Measurements from ENCODE around the gene STAG1.
"Not testable (repeated sequence)": the region's sequence is repeated elsewhere in the genome, so short reads cannot be mapped to it uniquely, and the experiment has no call there.

The STAG1 gene

GRCh38 chr3:136464502-136464901 lies 287.7 kb downstream of the STAG1 start:
- no peak for FAIRE-seq
- no peak for DNase-seq (ENCODE audit: extremely low spot score, insufficient read length, low read depth)

- DNase-seq (ENCODE audit: extremely low spot score, insufficient read length, low read depth) (no peak), FAIRE-seq (no peak)
These were observed 289.0 kb downstream of the STAG1 start for GRCh38 chr3:136463170-136463569.

GRCh38 chr3:136457793-136458192 lies 294.4 kb downstream of the STAG1 start:
- no peak for DNase-seq (ENCODE audit: extremely low spot score, insufficient read length, low read depth)
- FAIRE-seq: no peak

DNA sequence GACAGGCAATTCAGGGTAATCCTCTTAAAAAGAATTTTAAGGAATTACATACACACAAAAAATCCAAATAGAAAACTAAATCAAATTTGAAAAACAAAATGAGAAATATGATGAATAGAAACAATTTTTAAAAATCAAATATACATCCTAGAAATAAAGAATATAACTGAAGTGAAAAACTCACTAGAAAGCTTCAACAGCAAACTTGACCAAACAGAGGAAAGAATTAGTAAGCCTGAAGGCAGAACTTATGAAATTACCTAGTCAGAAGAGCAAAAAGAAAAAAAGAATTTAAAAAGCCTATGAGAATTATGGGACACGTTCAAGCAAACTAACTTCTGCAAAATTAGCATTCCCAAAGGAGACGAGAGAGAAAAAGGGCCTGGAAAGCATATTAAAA lies 296.0 kb downstream of the STAG1 start:
- FAIRE-seq: no peak

DNA sequence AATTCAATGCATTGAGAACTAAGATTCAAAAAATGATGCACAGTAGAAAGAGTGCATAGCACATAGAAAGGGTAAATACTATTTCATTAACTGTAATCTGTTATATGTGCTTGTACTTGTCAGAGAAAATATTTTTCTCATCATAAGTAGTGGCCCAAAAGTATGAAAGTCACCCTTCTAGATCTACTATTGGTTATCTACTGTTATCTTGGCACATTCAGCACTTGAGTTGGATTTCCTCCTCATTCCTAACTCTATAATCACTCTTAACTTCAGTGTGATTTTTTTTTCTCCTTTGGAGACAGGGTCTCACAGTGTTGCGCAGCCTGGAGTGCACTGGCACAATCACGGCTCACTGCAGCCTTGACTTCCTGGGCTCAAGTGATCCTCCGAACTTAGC lies 307.6 kb downstream of the STAG1 start:
- FAIRE-seq (no peak), DNase-seq (ENCODE audit: extremely low spot score, insufficient read length, low read depth) (no peak)

More for the DNA sequence above, 296.0 kb downstream of the STAG1 start:
- no peak for DNase-seq (ENCODE audit: extremely low spot score, insufficient read length, low read depth)

DNA sequence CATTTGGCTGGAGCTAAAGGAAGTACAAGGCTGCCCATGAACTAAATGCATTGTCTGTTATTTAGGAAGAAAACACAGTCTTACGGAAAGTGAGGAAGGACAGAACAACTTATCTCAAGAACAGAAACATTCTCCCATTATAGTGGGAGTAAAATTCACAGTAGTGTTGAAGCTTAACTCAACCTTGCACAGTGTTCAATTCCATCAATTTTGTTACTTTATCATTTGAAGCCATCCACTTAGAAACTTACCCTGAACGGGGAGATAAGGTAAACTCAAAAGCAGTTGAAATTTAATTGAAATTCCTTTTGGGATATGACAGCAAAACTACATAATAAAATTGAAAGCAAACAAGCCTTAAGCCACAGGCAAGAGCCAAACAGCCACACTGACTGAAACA lies 315.1 kb downstream of the STAG1 start:
- DNase-seq (ENCODE audit: extremely low spot score, insufficient read length, low read depth) (no peak), FAIRE-seq (no peak)

GRCh38 chr3:136434429-136434828 lies 317.7 kb downstream of the STAG1 start:
- FAIRE-seq (no peak), DNase-seq (ENCODE audit: extremely low spot score, insufficient read length, low read depth) (no peak)

DNA sequence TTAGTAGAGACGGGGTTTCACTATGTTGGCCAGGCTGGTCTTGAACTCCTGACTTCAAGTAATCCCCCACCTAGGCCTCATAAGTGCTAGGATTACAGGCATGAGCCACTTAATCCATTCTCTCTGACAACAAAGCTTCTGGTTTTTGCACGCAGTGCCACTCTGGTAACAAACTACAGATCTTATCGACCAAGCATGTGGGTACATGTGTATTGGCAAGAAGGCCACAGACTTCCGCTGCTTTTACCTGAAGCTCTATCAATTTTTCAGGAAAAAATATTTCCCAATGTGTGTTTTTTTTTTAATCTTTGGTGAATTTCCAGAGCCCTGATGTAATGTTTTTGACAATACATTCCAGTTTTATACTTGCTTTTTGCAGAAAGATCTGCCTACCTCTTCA lies 319.5 kb downstream of the STAG1 start:
- DNase-seq (ENCODE audit: extremely low spot score, insufficient read length, low read depth): no peak
- FAIRE-seq: no peak

GRCh38 chr3:136428167-136428566 lies 324.0 kb downstream of the STAG1 start:
- FAIRE-seq (no peak), DNase-seq (ENCODE audit: extremely low spot score, insufficient read length, low read depth) (no peak)

DNA sequence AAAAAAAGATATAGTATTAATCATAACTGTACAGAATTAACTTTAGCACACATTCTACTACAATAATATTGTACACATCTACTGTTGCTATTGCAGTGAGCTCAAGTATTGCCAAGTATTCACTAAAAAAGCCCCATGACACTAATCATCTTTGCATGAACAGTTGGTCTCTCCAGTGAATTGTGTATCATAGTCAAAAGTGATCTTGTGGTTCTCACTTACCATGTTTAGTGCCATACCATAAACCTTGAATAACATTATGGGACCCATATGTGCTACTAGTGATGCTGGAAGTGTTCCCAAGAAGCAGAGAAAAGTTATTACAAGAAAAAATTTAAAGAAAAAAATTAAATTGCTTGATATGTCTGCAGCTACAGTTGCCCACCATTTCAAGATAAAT lies 324.9 kb downstream of the STAG1 start:
- FAIRE-seq: no peak
- no peak for DNase-seq (ENCODE audit: extremely low spot score, insufficient read length, low read depth)

DNA sequence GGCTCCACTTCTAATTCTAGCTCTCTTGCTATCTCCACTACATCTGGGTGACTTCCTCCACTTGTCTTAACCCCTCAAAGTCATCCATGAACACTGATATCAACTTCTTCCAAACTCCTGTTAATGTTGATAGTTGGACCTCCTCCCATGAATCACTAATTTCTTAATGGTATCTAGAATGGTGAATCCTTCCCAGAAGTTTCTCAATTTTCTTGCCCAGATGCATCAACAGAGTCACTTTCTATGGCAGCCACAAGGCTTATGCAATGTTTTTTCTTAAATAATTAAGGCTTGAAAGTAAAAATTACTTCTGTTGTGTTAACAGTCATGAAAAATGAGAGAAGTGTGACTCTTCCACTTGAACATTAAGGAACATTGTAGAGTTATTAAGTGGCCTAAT lies 337.7 kb downstream of the STAG1 start:
- FAIRE-seq (no peak), DNase-seq (ENCODE audit: extremely low spot score, insufficient read length, low read depth) (no peak)

DNA sequence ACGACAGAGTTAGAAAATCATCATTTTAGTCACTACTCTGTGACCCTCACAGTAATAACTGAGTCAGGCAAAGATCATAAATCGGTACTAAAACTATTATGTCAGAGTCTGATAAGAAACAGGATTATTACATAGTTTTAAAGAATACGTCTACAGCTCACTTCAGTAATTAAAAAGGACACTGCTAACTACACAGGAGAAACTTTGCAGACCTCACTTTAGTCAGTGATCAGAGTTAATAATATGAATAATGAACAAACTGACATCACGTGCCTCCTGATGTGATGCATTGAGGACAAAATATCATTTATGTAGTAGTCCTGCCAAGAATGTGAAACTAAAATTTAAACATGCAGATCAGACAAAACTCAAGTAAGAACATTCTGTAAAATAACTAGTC lies 339.9 kb downstream of the STAG1 start:
- FAIRE-seq (no peak), DNase-seq (ENCODE audit: extremely low spot score, insufficient read length, low read depth) (no peak)

- no peak for DNase-seq (ENCODE audit: extremely low spot score, insufficient read length, low read depth)
- FAIRE-seq: no peak
These were observed 342.6 kb downstream of the STAG1 start for GRCh38 chr3:136409549-136409948.

DNA sequence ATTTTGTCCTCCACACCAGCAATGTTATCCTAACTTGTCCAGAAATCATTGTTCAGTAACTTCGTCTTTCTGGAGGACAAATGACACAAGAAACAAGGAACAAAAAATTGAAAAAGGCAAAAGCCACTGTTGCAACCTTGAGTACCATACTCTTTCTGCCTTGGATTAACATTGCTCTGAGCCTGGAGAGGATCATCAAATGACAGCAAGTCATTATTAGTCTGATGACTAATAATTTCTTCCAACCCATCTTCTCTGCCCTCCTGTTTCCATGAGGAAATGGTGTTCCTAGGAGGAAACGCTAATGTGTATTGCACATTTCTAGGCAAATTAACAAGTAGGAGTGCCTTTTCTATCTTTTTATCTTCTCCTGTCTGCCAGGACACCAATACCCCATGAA lies 348.1 kb downstream of the STAG1 start:
- DNase-seq (ENCODE audit: extremely low spot score, insufficient read length, low read depth): no peak
- FAIRE-seq: no peak

GRCh38 chr3:136396916-136397315 lies 355.3 kb downstream of the STAG1 start:
- DNase-seq (ENCODE audit: extremely low spot score, insufficient read length, low read depth) (no peak), FAIRE-seq (no peak)

DNA sequence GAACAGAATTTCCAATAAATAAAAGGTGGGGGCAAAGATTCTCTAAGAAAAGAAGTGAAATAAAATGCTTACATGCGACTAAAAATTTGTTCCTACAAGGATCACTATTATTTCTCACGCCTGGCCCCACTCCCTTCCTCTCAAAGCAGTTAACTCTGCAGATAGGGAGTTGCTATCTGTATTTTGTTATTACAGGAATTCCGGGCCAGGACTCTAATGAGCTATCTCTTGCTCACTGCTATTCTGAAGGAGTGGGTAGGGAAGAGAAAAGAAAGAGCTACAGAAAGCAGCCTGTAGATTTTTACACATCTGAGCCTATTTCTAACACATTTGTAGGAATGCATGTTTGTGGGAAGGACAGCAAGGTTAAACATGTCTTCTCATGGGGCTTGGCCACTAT lies 361.6 kb downstream of the STAG1 start:
- FAIRE-seq: no peak

DNA sequence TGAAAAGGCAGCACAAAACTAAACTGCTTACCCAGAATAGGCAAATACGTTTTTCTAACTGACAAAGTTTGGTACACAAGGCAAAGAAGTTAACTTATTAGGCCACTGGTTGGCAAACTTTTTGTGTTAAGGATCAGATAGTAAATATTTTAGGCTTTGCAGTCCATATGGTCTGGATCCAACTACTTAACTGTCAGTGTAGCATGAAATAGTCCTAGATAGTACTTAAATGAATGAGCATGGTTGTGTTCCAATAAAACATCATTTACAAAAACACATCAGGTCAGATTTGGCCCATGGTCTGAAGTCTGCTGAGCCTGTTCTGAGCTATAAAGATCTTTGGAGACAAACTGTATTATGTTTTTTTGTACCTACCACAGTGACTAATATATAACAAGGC lies 365.1 kb downstream of the STAG1 start:
- FAIRE-seq (no peak), DNase-seq (ENCODE audit: extremely low spot score, insufficient read length, low read depth) (no peak)

More for the DNA sequence above, 361.6 kb downstream of the STAG1 start:
- DNase-seq (ENCODE audit: extremely low spot score, insufficient read length, low read depth): no peak

DNA sequence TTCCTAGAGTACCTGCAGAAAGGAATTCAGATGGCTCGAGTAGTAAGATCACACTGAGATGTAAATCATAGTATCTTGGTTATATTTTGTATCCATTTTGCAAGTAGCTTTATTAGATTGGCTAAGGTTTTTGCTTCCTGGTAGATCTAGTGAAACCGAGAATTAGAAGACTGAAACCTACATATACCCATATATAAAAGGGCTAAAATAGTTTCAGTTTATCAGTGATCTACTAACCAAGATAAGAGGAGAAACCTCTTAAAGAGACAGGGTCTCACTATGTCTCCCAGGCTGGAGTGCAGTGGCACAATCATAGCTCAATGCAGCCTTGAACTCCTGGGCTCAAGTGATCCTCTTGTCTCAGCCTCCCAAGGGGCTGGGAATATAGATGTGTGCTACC lies 366.7 kb downstream of the STAG1 start:
- FAIRE-seq (peak; percentile 60), DNase-seq (ENCODE audit: extremely low spot score, insufficient read length, low read depth) (peak; percentile 12)

- FAIRE-seq: no peak
- no peak for DNase-seq (ENCODE audit: extremely low spot score, insufficient read length, low read depth)
These were observed 371.1 kb downstream of the STAG1 start for GRCh38 chr3:136381051-136381450.

GRCh38 chr3:136380530-136380929 lies 371.6 kb downstream of the STAG1 start:
- FAIRE-seq (no peak), DNase-seq (ENCODE audit: extremely low spot score, insufficient read length, low read depth) (no peak)

DNA sequence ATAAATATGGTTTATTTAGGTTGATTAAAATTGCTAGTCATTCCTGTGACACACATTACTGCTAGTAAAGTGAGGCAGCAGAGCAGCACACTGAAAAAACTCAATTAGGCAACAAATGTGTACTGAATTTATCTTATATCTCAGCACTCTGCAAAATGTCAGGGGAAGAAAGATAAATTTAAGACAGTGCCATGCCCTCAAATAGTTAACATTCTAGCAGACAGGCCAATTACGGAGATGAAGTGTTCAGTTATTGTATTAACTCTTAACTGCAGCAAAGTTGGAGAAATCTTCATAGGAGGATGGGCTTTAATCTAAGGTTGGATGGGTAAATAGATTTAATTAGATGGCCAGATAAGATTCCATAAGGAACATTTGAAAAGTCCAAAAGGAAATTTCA lies 374.2 kb downstream of the STAG1 start:
- FAIRE-seq (no peak), DNase-seq (ENCODE audit: extremely low spot score, insufficient read length, low read depth) (no peak)

DNA sequence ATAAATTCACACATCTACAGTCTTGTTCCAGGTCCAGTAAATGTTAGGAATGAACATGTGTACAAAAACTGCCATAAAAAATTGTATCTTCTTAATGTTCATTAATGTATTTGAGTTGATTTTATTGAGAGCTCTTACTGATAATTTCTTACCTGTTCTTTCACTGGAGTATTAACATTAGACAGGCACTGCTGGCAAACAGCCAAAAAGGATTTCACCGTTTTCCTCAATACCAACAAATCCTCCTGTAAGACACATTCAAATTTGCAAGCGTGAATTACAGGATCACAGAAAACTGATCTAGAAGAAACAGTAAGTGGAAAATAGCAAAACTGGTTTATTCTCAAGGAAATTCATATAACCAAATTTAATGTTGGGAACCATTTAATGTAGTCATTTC lies 374.7 kb downstream of the STAG1 start:
- DNase-seq (ENCODE audit: extremely low spot score, insufficient read length, low read depth) (no peak), FAIRE-seq (no peak)

DNA sequence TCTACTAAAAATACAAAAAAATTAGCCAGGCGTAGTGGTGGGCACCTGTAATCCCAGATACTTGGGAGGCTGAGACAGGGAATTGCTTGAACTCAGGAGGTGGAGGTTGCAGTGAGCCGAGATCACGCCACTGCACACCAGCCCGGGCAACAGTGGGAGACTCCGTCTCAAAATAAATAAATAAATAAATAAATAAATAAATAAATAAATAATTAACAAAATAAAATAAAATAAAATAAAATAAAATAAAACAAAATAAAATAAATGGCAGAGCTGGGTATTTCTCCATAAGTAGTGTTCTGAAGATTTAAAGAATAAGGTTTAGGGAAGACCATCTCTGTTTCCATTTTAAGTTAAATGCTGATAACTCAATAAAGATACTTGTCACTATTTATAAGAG lies 376.4 kb downstream of the STAG1 start:
- FAIRE-seq; DNase-seq (ENCODE audit: extremely low spot score, insufficient read length, low read depth): not testable (repeated sequence)

Data from GM18507 (cell line).